KMS-11 (cell line): ENCODE results near the gene RAD51B.

ENCODE experiments used
- H2AFZ ChIP-seq: fragments of 200-600 bp; sonication (generic); 2 replicates; pipeline ENCODE4 v1.6.1; 2016; ENCODE audit warnings: antibody characterized with exemption, mixed run types, low read depth
- H3K27ac ChIP-seq: fragments of 200-600 bp; sonication (generic); 2 replicates; pipeline ENCODE4 v1.6.1; 2016; ENCODE audit warnings: mild to moderate bottlenecking, mixed run types
- H3K27me3 ChIP-seq: fragments of 200-600 bp; sonication (generic); 2 replicates; pipeline ENCODE4 v1.6.1; 2017; ENCODE audit warnings: mild to moderate bottlenecking, low read depth, mixed run types, moderate library complexity; ENCODE audit not compliant: insufficient read depth
- H3K36me3 ChIP-seq: fragments of 200-600 bp; sonication (generic); 2 replicates; pipeline ENCODE4 v1.6.1; 2017; ENCODE audit warnings: mild to moderate bottlenecking, mixed run types; ENCODE audit not compliant: insufficient read depth
- H3K4me1 ChIP-seq: fragments of 200-600 bp; sonication (generic); 2 replicates; pipeline ENCODE4 v1.6.1; 2016; ENCODE audit warnings: mild to moderate bottlenecking, low read depth, mixed run types; ENCODE audit not compliant: poor library complexity, severe bottlenecking
- H3K4me2 ChIP-seq: fragments of 200-600 bp; sonication (generic); 2 replicates; pipeline ENCODE4 v1.7.0; 2016; ENCODE audit warnings: mild to moderate bottlenecking, mixed run types
- H3K4me3 ChIP-seq: fragments of 200-600 bp; sonication (generic); IDR thresholded peaks from 2 replicates; pipeline ENCODE4 v1.6.1; 2017; ENCODE audit warnings: low read depth, low read length, mixed read lengths; ENCODE audit not compliant: insufficient read depth
- H3K79me2 ChIP-seq: fragments of 200-600 bp; sonication (generic); 2 replicates; pipeline ENCODE4 v1.6.1; 2016; ENCODE audit warnings: low read depth, mixed run types; ENCODE audit not compliant: insufficient read depth
- H3K9ac ChIP-seq: fragments of 200-600 bp; sonication (generic); 2 replicates; pipeline ENCODE4 v1.6.1; 2016; ENCODE audit warnings: mild to moderate bottlenecking, mixed run types
- H4K20me1 ChIP-seq: fragments of 200-600 bp; sonication (generic); 2 replicates; pipeline ENCODE4 v1.6.1; 2016; ENCODE audit warnings: mild to moderate bottlenecking, mixed run types; ENCODE audit not compliant: insufficient read depth
- CTCF ChIP-seq: fragments of 200-600 bp; sonication (generic); conservative IDR thresholded peaks from 2 replicates; pipeline ENCODE4 v1.6.1; 2017; ENCODE audit warnings: low read depth, mild to moderate bottlenecking, antibody characterized with exemption, low read length, moderate library complexity, mixed read lengths

Gene RAD51B

GRCh38 chr14:68127166-68127565 lies 307.6 kb downstream of the RAD51B start:
- Histone ChIP-seq H3K4me1 (peaks cover 13% of the 10 kb centered on the region), H3K27ac (no peak overlapping the region), H3K79me2 (no peaks in the 10 kb centered on the region), H3K4me2 (no peak overlapping the region), H2AFZ (no peak overlapping the region), H3K4me3 (no peak overlapping the region), H3K27me3 (no peaks in the 10 kb centered on the region), H3K36me3 (no peaks in the 10 kb centered on the region), H4K20me1 (no peaks in the 10 kb centered on the region), H3K9ac (no peak overlapping the region)
- TF ChIP-seq CTCF, result no peak

- no peak overlapping the region for H3K4me3 ChIP-seq
- H3K4me1 ChIP-seq, result peaks cover 5% of the 10 kb centered on the region
- no peaks in the 10 kb centered on the region for H3K36me3 ChIP-seq
- no peak overlapping the region for H3K27ac ChIP-seq
- H3K9ac ChIP-seq, result no peak overlapping the region
- no peak overlapping the region for H2AFZ ChIP-seq
- TF ChIP-seq CTCF, result no peak
- H3K4me2 ChIP-seq, result no peak overlapping the region
- H3K27me3 ChIP-seq, result no peaks in the 10 kb centered on the region
- no peaks in the 10 kb centered on the region for H3K79me2 ChIP-seq
- no peaks in the 10 kb centered on the region for H4K20me1 ChIP-seq
Observed at GRCh38 chr14:68131907-68132306, 312.3 kb downstream of the RAD51B start.

- H3K79me2 ChIP-seq, result no peaks in the 10 kb centered on the region
- no peak overlapping the region for H3K9ac ChIP-seq
- no peak for TF ChIP-seq CTCF
- no peaks in the 10 kb centered on the region for H4K20me1 ChIP-seq
- H3K36me3 ChIP-seq, result no peaks in the 10 kb centered on the region
- H3K4me1 ChIP-seq, result peaks cover 12% of the 10 kb centered on the region
- H3K4me2 ChIP-seq, result no peak overlapping the region
- H3K27me3 ChIP-seq, result no peaks in the 10 kb centered on the region
- H3K27ac ChIP-seq, result no peak overlapping the region
- no peak overlapping the region for H2AFZ ChIP-seq
- H3K4me3 ChIP-seq, result no peak overlapping the region
Observed at GRCh38 chr14:68132563-68133121, 313.1 kb downstream of the RAD51B start.

GRCh38 chr14:68133856-68134255 lies 314.3 kb downstream of the RAD51B start:
- no peak overlapping the region for H3K9ac ChIP-seq
- H3K4me2 ChIP-seq, result no peak overlapping the region
- H3K4me3 ChIP-seq, result no peak overlapping the region
- no peaks in the 10 kb centered on the region for H3K79me2 ChIP-seq
- no peaks in the 10 kb centered on the region for H3K27me3 ChIP-seq
- no peak for TF ChIP-seq CTCF
- no peaks in the 10 kb centered on the region for H4K20me1 ChIP-seq
- H3K4me1 ChIP-seq, result peaks cover 17% of the 10 kb centered on the region
- H3K27ac ChIP-seq, result no peak overlapping the region
- no peak overlapping the region for H2AFZ ChIP-seq
- H3K36me3 ChIP-seq, result no peaks in the 10 kb centered on the region
